ENCODE results near the gene TAF4. TPM values are rescaled to one million over a fixed set of nuclear protein-coding genes. Genes with fewer than 3 reads are reported as not detected.

The TAF4 gene, protein sequence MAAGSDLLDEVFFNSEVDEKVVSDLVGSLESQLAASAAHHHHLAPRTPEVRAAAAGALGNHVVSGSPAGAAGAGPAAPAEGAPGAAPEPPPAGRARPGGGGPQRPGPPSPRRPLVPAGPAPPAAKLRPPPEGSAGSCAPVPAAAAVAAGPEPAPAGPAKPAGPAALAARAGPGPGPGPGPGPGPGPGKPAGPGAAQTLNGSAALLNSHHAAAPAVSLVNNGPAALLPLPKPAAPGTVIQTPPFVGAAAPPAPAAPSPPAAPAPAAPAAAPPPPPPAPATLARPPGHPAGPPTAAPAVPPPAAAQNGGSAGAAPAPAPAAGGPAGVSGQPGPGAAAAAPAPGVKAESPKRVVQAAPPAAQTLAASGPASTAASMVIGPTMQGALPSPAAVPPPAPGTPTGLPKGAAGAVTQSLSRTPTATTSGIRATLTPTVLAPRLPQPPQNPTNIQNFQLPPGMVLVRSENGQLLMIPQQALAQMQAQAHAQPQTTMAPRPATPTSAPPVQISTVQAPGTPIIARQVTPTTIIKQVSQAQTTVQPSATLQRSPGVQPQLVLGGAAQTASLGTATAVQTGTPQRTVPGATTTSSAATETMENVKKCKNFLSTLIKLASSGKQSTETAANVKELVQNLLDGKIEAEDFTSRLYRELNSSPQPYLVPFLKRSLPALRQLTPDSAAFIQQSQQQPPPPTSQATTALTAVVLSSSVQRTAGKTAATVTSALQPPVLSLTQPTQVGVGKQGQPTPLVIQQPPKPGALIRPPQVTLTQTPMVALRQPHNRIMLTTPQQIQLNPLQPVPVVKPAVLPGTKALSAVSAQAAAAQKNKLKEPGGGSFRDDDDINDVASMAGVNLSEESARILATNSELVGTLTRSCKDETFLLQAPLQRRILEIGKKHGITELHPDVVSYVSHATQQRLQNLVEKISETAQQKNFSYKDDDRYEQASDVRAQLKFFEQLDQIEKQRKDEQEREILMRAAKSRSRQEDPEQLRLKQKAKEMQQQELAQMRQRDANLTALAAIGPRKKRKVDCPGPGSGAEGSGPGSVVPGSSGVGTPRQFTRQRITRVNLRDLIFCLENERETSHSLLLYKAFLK
- total RNA-seq, result 10 to 100 TPM in 2 of 4 donors, 1 to 10 TPM in 2; 6.2 to 37.6 (median 10.7) TPM

DNA sequence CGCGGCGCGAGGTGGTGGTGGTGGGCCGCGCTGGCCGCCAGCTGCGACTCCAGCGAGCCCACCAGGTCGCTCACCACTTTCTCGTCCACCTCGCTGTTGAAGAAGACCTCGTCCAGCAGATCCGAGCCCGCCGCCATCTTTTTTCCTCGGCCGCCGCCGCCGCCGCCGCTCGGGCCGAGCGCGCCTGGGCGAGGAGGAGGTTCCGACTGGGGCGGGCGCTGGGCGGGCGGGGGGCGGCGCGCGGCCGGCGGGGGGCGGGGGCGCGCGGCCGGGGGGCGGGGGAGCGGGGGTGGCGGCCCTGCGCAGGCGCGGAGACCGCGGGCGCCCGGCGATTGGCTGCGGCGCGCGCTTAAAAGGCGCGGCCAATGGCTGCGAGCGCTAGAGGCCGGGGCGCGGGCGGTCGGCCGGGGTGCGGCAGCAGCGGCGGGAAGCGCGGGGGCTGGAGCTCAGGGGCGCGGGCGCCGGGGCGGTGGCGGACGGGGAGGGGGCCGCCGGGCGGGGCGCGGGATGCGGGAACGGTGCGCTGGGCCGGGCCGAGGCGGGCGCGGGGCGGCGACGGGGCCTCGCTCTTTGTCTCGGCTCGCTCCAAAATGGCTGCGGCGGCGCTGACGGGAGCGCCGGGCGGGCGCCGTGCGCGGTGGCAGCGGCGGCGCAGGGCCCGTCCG, at the start of gene TAF4:
TAF4 (minus strand) TSS at position 208 of the 665 bp plus-strand sequence; CDS start at position 137, 71 bp downstream.
- H3K36me3 ChIP-seq, result no peaks in the 10 kb centered on the region
- H3K27ac ChIP-seq, result peak within 1 kb of the TSS; percentile 88
- no peaks in the 10 kb centered on the region for H3K27me3 ChIP-seq
- TF ChIP-seq, protein P1, sequence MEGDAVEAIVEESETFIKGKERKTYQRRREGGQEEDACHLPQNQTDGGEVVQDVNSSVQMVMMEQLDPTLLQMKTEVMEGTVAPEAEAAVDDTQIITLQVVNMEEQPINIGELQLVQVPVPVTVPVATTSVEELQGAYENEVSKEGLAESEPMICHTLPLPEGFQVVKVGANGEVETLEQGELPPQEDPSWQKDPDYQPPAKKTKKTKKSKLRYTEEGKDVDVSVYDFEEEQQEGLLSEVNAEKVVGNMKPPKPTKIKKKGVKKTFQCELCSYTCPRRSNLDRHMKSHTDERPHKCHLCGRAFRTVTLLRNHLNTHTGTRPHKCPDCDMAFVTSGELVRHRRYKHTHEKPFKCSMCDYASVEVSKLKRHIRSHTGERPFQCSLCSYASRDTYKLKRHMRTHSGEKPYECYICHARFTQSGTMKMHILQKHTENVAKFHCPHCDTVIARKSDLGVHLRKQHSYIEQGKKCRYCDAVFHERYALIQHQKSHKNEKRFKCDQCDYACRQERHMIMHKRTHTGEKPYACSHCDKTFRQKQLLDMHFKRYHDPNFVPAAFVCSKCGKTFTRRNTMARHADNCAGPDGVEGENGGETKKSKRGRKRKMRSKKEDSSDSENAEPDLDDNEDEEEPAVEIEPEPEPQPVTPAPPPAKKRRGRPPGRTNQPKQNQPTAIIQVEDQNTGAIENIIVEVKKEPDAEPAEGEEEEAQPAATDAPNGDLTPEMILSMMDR (IDR thresholded peaks at IDR 0.05), result no peak
- TF ChIP-seq POLR2A (IDR thresholded peaks at IDR 0.05), result peak; percentile 93 to 94
- no peaks in the 10 kb centered on the region for H3K9me3 ChIP-seq
- peak within 1 kb of the TSS; percentile 54 to 62 for H3K4me3 ChIP-seq
- H3K4me1 ChIP-seq, result peaks cover 8 to 27% of the 10 kb centered on the region in 2 donors
- intact Hi-C loops (cut with DNase I; ENCODE audit: low total_unique reads), result loop anchor here (10.0 kb wide), 1 partner anchor 59 kb away; the partner anchor contains the start of gene LSM14B
- peak; percentile 67 to 80 for DNase-seq

DNA sequence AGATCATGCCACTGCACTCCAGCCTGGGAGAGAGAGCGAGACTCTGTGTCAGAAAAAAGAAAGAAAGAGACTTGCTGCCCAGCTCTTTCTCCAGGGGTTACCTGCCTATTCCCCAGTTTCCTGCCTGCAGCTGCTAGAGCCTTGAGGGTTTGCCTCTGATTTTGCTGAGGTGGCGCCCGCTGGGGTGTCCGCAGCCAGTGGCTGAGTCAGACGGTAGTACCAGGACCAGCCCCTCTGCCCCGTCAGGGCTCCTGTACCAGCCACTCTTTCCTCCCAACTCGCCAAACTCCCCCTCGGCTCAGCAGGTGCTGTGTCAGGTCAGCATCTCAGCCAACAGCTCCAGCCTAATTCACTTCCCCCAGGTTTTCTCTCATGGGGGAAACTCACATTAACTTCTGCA, 49.2 kb upstream of the TAF4 start:
- Histone ChIP-seq H3K9me3 (peaks cover 0 to 10% of the 10 kb centered on the region in 2 donors), H3K27ac (no peak overlapping the region), H3K27me3 (no peaks in the 10 kb centered on the region), H3K4me3 (no peak overlapping the region), H3K4me1 (no peaks in the 10 kb centered on the region), H3K36me3 (no peaks in the 10 kb centered on the region)
- intact Hi-C loops (cut with DNase I; ENCODE audit: low total_unique reads), result no loop called here
- no peak for DNase-seq
- TF ChIP-seq, protein P1 (IDR thresholded peaks at IDR 0.05), result no peak
- no peak for TF ChIP-seq POLR2A (IDR thresholded peaks at IDR 0.05)

DNA sequence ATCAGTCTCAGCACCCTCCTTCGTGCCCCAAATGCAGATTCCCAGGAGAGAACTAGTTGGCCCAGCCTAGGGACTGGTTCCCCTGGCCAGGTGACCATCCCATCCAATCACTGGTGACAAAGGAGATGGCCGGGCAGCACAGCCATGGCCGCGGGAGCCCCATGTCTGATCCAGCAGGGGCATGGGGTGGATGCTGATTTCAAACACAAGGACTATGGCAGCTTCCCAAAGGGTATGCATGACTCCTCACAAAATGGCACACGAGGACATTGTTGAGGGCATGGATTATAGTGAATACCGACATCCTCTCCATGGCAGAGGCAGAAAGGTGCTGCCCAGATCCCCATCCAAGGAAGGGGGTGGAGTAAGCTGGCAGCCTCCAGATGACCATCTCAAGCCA, 46.7 kb upstream of the TAF4 start:
- no peak for TF ChIP-seq POLR2A (IDR thresholded peaks at IDR 0.05)
- TF ChIP-seq, protein P1 (IDR thresholded peaks at IDR 0.05), result no peak
- Histone ChIP-seq H3K27me3 (no peaks in the 10 kb centered on the region), H3K9me3 (peaks cover 0 to 21% of the 10 kb centered on the region in 2 donors), H3K4me1 (no peaks in the 10 kb centered on the region), H3K27ac (no peak overlapping the region), H3K36me3 (no peaks in the 10 kb centered on the region), H3K4me3 (no peak overlapping the region)
- no peak for DNase-seq
- intact Hi-C loops (cut with DNase I; ENCODE audit: low total_unique reads), result no loop called here

DNA sequence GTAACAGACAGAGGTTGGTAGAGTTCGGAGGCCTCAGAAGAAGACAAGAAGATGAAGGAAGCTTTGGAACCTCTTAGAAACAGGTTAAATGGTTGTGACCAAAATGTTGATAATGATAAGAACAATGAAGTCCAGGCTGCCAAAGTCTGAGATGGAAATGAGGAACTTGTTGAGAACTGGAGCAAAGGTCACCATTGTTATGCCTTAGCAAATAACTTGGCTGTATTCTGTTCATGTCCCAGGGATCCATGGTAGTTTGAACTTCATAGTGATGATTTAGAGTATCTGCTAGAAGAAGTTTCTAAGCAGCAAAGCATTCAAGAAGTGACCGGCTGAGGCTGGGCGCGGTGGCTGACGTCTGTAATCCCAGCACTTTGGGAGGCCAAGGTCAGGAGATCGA, 45.5 kb upstream of the TAF4 start:
- Histone ChIP-seq H3K4me3 (no peak overlapping the region), H3K27me3 (no peaks in the 10 kb centered on the region), H3K9me3 (peaks cover 0 to 21% of the 10 kb centered on the region in 2 donors), H3K36me3 (no peaks in the 10 kb centered on the region), H3K27ac (no peak overlapping the region), H3K4me1 (no peaks in the 10 kb centered on the region)
- intact Hi-C loops (cut with DNase I; ENCODE audit: low total_unique reads), result no loop called here
- no peak for TF ChIP-seq POLR2A (IDR thresholded peaks at IDR 0.05)
- TF ChIP-seq, protein P1 (IDR thresholded peaks at IDR 0.05), result no peak
- DNase-seq, result no peak
